Activated T-helper 9 cell treated with anti-CD3 and anti-CD28 coated beads, Interleukin-2, amount 50 U/mL, for 16 hours (primary cell): ENCODE data around the gene RTKN.
"Not testable (repeated sequence)": the region's sequence is repeated elsewhere in the genome, so short reads cannot be mapped to it uniquely, and the experiment has no call there.

Source experiments
- DNase-seq: peaks from one replicate; pipeline ENCODE4 v3.0.0-alpha.2; 2020; ENCODE audit warnings: low read depth

RTKN gene

GRCh38 chr2:74460187-74460586, 18.4 kb upstream of the RTKN start:
- DNase-seq: not testable (repeated sequence)

DNA sequence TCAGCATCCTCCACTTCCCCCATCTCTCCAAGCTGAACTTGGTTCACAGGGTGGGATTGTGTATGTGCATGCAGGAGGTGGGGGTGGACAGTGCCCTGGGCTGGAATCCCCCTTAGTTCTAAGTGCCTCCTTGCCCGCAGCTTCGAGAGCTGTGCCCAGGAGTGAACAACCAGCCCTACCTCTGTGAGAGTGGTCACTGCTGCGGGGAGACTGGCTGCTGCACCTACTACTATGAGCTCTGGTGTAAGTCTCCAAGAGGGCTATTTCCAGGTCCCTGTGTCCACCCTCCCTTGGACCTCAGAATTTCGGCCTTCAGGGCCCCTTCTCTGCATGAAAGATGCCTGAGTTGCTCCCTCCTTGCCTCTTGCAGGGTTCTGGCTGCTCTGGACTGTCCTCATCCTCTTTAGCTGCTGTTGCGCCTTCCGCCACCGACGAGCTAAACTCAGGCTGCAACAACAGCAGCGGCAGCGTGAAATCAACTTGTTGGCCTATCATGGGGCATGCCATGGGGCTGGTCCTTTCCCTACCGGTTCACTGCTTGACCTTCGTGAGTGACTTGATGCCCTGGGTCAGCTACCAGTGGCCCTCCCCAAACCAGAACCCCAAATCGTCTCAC, 17.9 kb upstream of the RTKN start:
- not testable (repeated sequence) for DNase-seq

- DNase-seq: no peak
These were observed 17.2 kb upstream of the RTKN start for GRCh38 chr2:74458938-74459363.

DNA sequence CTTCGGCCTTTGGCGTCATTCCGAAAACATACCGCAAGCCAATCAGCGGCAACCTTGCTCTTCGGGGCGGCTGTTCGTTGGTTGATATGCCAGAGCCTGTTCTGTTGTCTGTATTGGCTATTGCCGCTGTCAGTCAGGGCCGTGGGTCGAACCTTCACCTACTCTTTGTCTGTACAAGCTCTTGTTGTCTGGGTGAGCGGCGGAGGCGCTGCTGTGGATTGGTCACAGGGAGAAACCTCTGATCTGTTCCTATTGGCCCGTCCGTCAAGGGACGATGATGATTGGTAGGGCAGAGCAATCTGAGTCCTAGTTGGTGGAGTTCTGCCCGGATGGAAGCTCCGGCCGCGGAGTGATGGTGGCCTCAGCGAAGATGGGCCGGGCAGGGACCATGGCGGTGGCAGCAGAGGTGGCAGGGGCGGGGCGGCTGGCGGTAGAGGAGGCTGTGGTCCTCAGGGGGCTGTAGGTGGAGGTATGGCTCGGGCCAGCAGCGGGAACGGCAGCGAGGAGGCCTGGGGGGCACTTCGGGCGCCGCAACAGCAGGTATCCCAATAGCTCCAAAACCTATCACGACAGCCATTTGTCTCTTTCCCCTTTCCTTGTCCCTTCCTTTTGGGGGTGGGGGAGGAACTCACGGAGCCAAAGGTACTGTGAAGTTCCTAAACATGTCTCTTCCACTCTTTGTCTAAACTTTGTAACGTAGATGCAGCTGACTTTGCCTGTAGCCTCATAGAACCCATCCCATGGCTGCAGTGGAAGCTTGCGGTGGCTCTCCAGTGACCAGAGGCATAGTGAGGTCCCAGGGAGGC, 16.6 kb upstream of the RTKN start, which contains the start of gene WBP1:
Gene WBP1, plus strand, starts transcription at position 307 of the 806 bp plus-strand sequence. Its CDS starts 165 bp downstream, at position 472.
- peak; percentile 98 for DNase-seq

GRCh38 chr2:74457549-74458131, 15.9 kb upstream of the RTKN start:
- peak; percentile 76 for DNase-seq

DNA sequence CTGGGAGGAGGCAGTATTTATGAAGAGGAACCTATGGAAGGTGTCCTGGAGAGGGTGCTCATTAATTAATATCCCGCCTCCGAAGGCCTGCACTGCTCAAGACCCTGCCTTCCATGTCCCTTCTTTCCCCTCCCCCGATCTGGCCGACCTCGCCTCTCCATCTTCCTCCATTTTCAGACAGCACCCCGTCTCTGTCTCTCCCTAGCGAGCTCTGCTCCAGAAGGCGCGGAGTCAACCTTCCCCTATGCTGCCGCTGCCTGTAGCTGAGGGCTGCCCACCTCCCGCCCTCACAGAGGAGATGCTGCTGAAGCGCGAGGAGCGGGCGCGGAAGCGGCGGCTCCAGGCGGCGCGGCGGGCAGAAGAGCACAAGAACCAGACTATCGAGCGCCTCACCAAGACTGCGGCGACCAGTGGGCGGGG, 15.4 kb upstream of the RTKN start:
- DNase-seq: no peak

DNA sequence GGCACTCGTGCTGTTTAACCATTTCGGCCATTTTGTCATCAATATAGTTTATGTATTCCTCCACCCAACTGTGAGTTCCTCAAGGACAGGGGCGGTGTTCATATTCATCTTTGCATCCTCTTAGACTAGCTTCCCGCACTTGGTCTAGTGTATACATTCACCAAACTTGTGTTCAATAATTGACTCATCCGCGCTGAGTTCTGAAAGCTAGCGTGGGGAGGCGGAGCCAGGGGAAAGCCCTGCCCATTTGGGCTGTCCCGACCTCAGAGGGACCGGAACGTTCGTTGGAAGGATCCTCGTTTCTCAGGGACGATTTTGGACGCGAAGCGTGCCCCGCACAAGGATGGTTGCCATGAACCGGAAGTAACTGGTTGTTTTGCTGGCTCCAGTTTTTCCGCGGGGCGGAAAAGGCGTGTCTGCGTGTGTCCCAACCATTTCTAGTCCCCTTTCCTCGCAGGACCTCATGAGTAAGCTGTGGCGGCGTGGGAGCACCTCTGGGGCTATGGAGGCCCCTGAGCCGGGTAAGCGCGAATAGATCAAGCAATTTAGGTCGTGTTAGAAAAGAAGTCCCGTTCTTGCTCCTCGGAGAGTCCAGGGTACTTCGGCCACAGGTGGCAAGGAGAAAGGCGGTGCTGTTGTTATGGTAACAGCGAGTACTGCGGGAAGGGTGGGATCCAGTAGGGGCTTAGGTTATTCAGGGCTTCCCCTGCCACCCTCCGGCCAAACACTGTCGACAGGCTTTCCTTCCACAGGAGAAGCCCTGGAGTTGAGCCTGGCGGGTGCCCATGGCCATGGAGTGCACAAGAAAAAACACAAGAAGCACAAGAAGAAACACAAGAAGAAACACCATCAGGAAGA, 13.1 kb upstream of the RTKN start, which contains the start of gene INO80B:
Gene INO80B, plus strand, starts transcription at position 434 of the 858 bp plus-strand sequence. Its CDS starts 30 bp downstream, at position 464.
- peak; percentile 94 for DNase-seq

- DNase-seq: no peak
These were observed 8.9 kb upstream of the RTKN start for GRCh38 chr2:74450570-74451190.

DNA sequence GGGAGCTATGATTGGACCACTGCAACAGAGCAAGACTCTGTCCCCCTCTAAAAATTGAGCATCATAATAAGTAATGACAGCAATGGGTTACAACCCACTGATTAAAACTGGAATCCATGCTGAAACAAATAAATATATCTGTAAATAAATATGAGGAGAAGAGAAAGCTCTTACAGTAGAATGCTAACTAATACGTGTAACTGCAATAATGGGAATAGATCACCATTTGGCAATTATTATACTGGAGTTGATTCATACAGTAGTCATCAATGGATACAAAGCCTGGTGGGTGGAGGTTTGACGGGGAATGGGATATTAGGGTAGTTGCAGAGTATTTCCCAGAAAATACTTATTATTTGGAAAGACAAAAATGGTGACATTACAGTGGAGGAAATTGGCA, 7.0 kb upstream of the RTKN start:
- DNase-seq: no peak

DNA sequence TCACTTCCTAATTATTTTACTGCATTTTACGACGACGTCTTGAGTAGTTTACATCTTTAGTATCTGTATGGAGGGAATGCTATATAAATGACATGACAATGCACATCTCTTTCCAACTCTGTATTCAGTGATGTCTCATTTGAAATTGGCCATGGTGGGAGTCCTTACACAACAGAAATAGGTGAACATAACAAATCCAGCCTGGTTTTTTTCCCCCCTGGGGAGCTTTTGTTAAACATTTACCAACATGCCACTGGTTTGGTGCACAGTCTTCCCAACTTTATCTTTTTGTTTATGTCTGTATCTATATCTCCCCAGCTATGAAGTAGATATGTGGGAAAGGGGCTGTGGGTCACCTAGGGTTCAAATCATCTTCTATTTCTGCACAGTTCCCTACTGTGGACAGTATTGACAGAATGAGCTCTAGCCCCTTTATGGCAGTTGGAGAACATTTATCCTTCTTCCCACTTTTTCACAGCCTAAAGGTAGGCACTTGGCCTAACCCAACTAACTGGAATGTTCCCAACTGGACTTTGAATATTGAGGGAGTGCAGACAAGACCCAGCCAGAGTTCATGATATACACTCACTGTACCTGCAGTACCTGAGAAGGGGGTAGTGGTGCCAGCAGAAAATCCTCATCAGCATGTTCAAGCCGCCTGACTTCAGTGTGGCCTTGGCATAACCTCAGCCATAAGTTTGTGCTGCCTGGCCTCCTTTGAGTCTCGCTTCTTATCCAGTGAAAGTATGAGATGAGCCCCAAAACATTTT, 5.7 kb upstream of the RTKN start:
- DNase-seq: no peak

DNA sequence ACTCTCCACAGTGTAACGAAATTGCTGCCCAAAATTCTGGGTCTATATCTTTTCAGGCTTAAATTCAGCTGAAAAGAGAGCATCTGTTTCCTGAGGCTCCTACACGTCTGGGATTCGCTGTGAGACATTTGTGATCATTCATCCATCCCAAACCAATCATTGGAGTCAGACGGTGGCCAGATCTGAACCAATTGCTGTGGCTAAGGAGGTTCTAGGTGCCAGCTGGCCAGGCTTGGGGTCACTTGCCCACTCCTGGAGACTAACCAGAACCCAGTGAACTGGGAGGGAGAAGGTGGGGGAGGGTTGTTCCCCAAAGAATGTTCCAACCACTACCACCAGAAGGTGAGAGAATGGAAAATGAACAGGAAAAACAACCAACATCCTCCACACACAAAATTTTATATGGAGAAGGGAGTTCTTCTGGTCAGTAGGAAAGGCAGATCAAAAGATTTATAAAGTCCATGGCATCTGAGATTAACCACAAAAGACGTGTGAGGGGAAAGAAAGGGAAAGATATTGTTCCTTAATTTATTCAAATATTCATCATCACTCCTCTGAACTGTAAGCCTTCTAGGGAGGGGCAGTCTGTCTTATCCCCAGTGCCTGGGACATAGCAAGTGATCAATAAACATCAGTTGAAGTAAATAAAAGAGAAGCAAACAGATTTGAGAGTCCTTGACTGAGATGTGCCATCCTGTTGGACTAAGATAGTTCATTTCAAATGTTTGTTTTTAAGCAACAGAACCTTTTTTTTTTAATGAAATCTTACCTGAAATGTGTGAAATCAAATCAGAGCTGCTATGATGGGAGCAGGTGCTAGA, 3.0 kb upstream of the RTKN start:
- no peak for DNase-seq

DNA sequence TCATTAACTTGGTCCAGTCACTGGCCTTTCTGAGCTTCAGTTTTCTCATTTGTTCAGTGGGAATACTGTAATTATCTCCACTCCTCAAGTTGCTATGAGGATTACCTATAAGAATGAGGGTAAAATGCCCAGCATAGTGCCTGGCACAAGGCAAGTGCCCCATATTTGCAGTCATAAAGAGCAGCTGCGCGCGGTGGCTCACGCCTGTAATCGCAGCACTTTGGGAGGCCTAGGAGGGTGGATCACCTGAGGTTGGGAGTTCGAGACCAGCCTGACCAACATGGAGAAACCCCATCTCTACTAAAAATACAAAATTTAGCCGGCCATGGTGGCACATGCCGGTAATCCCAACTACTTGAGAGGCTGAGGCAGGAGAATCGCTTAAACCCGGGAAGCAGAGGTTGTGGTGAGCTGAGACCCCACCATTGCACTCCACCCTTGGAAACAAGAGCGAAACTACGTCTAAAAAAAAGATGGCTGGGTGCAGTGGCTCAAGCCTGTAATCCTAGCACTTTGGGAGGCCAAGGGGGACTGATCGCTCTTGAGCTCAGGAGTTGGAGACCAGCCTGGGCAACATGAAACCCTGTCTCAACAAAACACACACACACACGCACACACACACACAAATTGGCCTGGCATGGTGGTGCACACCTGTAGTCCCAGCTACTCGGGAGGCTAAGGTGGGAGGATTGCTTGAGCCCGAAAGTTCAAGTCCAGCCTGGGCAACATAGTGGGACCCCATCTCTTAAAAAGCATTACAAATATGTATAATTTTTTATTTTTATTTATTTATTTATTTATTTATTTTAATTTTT, 953 bp upstream of the RTKN start:
- not testable (repeated sequence) for DNase-seq

DNA sequence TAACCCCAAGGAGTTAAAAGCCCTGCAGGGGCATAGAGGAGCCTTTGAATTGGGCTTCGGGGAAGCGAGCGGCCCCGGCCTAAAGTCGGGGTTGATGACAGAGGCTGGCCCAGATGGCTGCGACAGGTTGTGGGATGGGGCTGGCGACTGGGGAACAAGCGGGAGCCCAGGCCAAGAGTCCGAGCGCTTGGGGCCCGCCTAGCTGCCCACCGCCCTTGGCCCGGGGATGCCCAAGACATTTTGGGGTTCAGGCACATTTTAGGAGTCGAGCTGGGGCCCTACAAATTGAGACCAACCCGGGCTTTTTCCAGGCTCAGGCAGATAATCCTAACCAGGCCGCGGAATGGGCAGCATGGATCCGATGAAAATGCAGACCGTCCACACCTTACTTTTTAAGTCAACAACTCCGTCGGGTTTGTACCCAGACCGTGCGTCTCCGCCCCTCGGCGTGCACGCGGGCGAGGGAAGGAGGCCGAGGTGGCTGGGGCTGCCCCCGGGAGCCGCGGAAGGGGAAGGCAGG, 507 bp downstream of the RTKN start:
- no peak for DNase-seq

GRCh38 chr2:74440378-74441169, 1.2 kb downstream of the RTKN start:
- DNase-seq: no peak

- no peak for DNase-seq
These were observed 1.8 kb downstream of the RTKN start for GRCh38 chr2:74439803-74440377.

GRCh38 chr2:74439373-74439772, 2.4 kb downstream of the RTKN start:
- DNase-seq: no peak

- no peak for DNase-seq
These were observed 3.5 kb downstream of the RTKN start for GRCh38 chr2:74438248-74438647.
